ENCODE results near the gene C1QL2.

DNA sequence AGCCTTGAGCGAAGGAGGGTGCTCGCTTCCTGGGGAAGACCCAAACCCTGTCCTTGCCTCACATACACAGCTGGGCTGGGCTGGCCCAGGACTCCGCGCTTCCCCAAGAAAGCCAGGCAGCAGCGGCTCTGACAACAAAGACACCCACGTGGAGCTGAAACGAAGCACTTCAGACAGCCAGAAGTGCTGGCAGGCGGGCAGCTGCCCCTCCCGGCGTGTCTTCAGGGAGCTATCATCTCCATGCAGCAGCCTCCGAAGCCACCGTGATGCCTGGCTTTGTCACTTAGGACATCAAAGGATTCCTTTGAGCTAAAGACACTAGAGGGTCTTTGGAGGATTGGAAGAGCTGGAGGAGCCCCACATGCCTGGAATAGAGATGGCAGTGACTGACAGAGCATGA, 35.2 kb downstream of the C1QL2 start:
- TF ChIP-seq, protein P1, sequence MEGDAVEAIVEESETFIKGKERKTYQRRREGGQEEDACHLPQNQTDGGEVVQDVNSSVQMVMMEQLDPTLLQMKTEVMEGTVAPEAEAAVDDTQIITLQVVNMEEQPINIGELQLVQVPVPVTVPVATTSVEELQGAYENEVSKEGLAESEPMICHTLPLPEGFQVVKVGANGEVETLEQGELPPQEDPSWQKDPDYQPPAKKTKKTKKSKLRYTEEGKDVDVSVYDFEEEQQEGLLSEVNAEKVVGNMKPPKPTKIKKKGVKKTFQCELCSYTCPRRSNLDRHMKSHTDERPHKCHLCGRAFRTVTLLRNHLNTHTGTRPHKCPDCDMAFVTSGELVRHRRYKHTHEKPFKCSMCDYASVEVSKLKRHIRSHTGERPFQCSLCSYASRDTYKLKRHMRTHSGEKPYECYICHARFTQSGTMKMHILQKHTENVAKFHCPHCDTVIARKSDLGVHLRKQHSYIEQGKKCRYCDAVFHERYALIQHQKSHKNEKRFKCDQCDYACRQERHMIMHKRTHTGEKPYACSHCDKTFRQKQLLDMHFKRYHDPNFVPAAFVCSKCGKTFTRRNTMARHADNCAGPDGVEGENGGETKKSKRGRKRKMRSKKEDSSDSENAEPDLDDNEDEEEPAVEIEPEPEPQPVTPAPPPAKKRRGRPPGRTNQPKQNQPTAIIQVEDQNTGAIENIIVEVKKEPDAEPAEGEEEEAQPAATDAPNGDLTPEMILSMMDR (IDR thresholded peaks at IDR 0.05 in 4 of 5, conservative IDR thresholded peaks at IDR 0.05 in 1 of 5), result no peak
- no peak for TF ChIP-seq POLR2A (IDR thresholded peaks at IDR 0.05)
